Daoy (cell line): ENCODE results near the gene CPXM2. TPM values are rescaled to one million over a fixed set of nuclear protein-coding genes. Genes with fewer than 3 reads are reported as not detected.

ENCODE experiments used
- DNase-seq: peaks from one replicate; pipeline ENCODE4 v3.0.0-alpha.2; 2015; ENCODE audit warnings: low read depth
- total RNA-seq: library from RNA; depleted of rRNA; stranded (reverse); fragments of >200 nt; shearing (Covaris generic); gene quantifications from 2 replicates; pipeline ENCODE4 v1.2.3, GENCODE V29; 2014

CPXM2 gene
- total RNA-seq, 1 experiment from 2014 or later = 8.6 TPM

DNA sequence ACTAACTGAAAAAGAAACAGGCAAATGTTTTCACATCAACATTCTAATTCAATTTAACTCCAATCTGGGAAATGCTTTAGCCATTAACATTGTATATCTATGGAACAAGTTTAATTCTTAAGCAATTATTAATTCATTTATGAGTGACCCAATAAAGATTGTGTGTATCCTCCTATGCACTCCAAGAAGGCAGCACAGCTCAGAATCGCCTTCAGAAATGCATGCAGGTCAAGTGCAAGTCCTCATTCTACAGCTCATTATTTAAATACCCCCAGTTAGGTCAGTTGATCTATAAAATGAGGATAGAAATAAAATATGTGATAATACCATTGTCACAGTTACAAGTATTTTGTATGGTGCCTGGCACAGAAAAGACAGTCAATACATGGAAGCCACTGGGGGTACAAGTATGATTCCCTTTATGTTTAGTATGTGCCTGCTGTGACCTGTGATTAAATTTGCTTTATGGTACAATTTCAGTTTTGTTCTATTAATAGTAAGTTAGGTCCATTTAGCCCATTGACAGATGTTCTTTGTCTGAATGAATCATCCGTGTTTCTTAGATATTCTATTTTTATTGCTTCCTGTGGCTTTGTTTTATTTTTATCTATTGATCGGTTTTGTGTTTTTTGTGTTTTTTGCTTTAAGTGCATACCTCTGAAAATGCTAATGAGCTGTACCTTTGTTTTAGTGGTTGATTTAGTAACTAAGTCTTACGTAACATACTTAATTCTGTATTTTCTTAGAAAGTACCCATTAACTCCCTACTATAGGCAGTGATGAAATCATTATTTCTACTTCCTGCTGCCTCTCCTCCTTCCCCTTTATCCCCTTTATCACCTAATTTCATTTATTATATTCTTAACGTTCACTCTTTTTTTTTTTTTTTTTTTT is 42.8 kb downstream of the CPXM2 start:
- no peak for DNase-seq

DNA sequence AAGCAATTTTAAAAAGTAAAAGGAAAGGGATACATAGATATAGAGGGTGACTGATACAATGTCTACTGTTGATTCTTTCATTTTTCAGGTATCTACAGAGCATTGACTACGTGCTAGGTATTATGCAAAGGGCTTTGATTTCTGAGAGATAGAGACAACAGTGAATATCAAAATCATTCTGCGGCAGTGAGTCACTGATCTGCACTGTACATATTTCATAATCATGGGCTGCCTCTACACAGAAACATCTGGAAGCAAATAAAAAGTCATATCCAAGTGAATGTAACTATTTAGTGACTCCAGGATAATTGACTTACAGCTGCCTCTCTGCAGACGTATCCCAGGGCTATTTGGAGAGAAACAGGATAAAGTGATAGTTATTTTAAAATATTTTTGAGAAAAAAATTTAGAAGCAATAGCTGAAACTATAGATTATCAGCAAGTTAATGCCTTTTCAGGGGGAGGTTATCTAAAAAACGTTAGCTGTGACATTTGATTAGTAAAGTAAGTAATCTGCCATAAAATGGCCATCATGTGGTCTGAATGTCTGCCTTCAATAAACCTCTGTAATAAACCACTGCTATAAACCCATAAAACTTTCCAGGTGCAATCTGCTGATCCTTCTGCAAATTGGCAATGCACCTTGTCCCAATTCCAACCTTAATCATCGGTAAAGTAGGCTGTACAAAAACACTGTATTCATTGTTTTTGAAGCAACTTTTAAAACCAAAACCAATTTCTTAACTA is 43.7 kb downstream of the CPXM2 start:
- no peak for DNase-seq

DNA sequence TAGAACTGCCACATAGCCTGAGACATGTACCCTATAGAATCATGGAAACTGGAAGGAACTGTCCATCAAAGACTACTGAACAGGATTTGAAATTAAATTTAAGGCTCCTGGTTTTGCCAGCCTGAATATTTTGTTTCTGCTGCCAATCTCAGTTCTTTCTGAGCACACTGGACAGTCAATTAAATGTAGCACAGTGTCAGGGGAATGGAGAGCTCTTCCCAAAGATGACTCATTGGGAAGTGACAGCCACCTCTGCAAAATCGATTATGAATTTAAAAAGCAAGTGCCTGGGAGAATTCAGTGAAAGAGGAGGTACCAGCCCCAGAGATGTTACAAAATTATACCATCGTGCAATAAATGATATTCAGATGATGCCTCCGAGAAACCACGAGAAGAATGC is 47.8 kb downstream of the CPXM2 start:
- no peak for DNase-seq

DNA sequence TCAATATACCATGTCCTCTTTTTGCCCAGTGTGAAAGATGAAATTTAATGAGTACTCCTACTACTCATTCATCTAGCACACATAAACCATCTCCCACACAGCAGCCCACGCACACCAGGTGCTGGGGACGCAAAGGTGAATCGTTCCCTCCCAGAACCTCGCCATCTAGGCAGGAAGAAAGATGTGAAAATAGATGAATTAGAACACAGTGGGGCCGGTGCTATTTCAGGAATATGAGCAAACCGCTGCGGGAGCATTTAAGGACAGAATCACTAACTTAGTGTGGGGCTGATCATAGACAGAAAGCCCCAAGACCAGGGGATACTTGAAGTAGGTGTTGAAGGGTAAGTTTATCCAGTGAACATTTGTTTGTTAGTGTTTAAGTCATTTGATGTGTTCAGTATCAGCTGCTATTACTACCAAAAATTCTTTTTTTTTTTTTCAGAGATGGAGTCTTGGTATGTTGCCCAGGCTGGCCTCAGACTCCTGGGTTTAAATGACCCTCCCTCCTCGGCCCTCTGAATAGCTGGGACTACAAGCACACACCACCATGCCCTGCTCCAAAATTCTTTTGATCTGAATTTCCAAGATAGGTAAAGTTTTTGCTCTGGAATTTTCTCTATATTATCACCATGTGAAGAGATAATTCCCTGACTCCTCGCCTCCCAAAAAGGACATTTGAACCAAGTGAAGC is 48.8 kb downstream of the CPXM2 start:
- no peak for DNase-seq

DNA sequence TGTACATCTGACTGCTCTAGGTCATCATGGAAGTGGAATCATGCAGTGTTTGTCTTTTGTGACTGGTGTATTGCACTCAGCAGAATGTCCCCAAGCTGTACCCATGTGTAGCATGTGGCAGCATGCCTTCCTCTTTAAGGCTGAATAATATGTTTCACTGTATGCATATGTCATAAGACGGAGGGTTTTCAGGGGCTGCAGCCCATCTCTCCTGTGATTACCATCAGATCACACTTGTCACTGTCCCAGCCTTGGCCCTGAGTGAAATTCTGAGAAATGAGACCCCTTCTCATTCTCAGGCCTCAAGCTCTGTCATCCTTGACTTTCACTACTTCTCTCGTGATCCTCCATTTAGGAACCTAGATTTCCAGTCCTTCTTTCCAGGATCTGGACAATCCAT is 50.0 kb downstream of the CPXM2 start:
- no peak for DNase-seq

- DNase-seq = no peak
These were observed 50.5 kb downstream of the CPXM2 start for GRCh38 chr10:123841115-123841514.

GRCh38 chr10:123840714-123841113 is 50.9 kb downstream of the CPXM2 start:
- no peak for DNase-seq

DNA sequence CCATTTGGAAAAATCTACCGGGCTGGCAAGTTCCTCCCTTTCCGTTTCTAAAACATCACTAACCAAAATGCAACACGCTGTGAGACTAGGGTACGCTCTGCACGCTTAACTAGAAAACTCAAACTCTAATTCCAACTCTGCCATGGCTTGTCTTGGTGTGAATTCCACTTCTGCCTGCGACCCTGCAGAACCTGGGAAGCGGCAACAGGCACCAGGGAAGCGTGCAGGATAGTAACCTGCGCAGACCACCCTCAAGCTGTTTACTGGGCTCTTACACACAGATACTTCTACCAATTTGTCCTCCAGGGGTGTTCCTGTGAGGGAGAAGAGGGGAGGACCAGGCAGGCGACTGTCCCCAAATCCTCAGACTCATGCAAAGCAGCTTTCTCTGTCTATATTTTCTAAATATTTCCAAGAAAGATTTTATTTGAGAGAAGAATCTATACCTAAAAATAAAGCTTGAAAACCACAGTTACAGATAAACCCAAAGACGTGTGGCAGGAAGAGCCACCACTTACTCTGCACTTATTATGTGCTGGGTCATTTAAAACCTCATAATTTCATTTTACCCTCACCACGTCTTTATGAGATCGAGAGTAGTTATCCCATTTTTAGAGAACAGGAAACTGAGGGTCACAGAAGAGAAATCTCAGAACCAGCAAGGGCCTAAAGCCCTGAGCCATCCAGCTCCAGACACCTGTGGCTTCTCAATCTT is 52.9 kb downstream of the CPXM2 start:
- DNase-seq = no peak

- DNase-seq = no peak
These were observed 53.9 kb downstream of the CPXM2 start for GRCh38 chr10:123837756-123838155.

GRCh38 chr10:123836418-123837145 is 55.0 kb downstream of the CPXM2 start:
- no peak for DNase-seq

DNA sequence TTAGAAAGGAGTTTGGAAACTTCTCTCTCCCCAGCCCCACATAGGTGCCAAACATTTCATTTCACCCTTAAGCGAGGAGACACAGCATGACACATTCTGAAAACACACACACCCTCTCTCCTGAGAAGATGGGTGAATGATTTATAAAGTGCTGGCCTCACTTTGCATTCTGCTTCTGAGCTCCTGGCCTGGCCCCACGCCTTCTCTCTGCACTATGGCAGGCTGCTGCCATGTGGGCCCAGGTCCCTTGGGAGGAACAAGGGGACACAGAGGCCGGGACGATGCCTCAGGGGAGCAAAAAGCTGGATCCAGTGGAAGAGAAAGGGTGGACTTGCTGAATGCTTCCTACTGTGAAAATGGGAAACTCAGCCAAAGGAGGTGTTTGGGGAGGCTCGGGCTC is 56.0 kb downstream of the CPXM2 start:
- DNase-seq = no peak

DNA sequence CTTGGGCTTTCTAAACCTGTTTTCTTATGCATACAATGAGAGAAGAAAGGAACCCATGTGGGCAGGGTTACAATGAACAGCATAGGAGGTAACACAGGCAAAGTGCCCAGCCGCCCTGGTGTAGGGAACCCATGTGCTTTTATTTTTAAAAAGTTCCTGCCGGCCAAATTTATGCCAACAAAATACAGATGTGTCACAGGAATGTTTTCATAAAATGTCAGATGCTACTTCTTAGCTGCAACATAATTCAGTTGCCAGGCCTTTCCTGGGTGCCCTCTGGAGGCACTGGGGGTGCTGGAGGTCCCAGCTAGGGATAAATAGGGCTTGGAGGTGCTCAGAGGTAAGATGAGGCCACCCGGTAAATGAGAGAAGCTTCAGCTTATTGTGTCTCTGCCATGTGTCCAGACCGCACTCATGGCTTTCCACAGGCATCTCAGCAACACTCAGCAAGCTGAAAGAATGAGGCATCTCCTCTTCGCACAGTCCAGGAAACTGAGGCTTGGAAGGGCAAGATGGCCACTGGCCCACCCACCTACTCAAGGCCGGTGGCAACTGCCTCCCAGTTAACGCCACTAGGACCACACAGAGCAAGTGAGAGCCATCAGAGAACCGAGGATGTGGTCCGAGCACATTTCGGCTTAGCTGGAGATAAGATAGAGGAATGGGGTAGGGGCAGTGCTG is 58.3 kb downstream of the CPXM2 start:
- no peak for DNase-seq

DNA sequence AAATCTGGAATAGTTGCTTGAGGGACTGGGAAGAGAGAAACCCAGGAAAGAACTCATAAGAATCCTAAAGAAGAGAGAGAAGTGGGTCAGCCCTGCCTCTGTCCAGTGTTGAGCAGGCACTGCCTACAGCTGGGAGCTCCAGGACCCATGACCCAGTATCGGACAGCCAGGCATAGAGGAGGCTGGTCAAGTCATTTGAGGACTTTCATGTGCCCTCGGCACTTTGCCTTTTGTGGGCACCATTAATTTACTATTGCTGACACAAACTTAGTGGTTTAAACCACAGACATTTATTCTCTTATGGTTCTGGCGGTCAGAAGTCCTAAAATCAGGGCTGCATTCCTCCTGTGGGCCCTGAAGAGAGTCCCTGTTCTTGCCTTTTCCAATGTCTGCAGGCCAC is 60.3 kb downstream of the CPXM2 start:
- no peak for DNase-seq

DNA sequence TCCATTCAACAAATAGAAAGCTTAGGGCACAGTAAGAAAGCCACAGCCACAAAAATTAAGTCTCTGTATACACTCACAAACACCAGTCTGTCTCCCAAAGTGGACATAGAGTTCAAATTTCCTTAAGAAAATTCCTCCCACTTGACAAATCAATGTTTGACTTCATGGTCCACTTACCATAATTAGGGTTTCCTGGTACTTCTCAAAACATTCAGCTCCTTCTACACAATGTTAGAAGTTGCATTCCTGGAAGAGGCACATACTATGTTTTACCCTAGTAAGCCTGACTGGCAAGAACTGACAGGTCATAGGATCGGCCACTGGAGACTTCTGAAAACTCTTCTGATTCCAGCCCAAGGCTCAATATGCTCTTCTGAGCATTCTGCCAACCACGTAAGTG is 70.5 kb downstream of the CPXM2 start:
- no peak for DNase-seq

DNA sequence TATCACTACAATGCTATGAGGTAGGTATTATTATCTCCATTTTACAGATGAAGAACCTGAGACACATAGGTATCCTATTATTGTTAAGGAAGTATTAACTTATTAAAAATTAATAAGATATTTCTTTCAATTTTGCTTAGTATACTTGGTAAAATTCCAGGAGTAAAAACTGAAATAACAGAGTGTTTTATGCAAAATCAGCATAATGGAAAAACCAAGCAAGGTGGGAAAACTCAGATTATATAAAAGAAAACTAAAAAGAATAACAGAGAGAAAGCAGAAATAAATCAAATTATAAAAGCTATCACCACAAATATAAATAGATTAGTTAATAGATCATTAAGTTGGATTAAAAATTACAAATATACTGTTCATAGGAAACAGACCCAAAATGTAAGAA is 82.0 kb downstream of the CPXM2 start:
- DNase-seq = no peak

DNA sequence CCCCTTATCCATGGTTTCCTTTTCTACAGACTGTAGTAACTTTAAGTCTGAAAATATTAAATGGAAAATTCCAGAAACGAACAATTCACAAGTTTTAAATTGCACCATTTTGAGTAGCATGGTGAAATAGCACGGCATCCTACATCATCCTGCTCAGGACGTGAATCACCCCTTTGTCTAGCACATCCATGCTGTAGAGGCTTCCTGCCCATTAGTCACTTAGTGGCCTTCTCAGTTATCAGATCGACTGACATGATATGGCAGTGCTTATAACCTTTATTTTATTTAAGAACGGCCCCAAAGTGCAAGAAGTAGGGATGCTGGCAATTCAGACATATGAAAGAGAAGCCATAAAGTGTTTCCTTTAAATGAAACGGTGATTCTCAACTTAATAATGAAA is 82.7 kb downstream of the CPXM2 start:
- DNase-seq = peak; percentile 87

DNA sequence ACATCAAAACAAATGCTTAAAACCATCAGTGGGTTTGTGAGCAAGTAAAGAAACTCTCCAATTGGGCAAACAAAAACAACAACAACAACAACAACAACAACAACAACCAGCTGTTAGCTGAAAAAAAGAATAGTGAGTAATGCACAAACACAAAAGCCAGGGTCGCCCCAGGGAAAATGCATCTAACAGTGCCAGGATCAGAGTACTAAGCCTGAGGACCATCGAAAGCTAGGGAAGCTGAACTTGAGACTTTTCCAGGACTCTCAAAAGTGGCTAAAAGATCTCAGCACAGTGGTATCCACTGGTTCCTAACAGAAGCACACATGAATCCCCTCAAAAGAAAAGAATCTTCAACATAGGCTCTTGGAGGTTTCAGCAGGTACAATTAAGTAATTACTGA is 83.3 kb downstream of the CPXM2 start:
- no peak for DNase-seq

DNA sequence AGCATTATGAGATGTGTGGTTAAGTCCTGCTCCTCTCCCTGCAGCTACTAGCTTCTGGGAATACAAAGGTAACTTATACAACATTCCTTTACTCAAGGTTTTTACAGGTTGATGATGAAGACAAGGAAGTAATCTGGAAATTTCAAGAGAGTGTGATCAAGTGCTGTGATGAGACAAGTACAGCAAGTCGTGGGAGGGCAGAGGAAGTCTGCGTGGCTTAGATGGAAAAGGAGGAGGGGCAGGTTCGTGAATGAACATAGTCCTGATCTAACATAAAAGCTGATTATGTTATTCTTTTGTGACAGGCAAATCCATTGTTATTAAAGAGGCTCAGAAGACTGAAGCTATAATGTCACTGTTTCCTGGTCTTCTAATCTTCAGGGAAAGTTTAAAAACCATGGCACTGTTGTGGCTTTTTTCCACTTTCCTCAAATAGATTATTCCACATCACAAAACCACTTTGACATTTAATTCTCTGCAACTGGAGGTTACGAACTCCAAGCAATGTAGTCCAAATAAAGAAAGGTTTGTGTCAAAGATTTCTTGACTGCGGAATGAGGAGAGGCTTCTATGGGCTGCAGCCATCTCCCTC is 84.1 kb downstream of the CPXM2 start:
- DNase-seq = no peak

GRCh38 chr10:123804716-123805115 is 86.9 kb downstream of the CPXM2 start:
- DNase-seq = peak; percentile 21

- DNase-seq = no peak
These were observed 90.8 kb downstream of the CPXM2 start for GRCh38 chr10:123800821-123801220.
